Loucy (cell line): ENCODE measurements around the gene KCTD6.

ENCODE experiments used
- H2AFZ ChIP-seq: fragments of 200-600 bp; sonication (generic); 2 replicates; pipeline ENCODE4 v1.6.0; 2016; ENCODE audit warnings: antibody characterized with exemption, mild to moderate bottlenecking, low read length, moderate library complexity
- H3F3A ChIP-seq: fragments of 200-600 bp; 2 replicates; pipeline ENCODE4 v1.6.0; 2016; ENCODE audit warnings: antibody characterized with exemption, low read depth, mild to moderate bottlenecking
- H3K27me3 ChIP-seq: fragments of 200-600 bp; sonication (generic); 2 replicates; pipeline ENCODE4 v1.6.1; 2014; ENCODE audit warnings: low read length, mild to moderate bottlenecking; ENCODE audit not compliant: insufficient read depth, poor library complexity, severe bottlenecking
- H3K36me3 ChIP-seq: fragments of 200-600 bp; sonication (generic); 2 replicates; pipeline ENCODE4 v1.6.1; 2016; ENCODE audit warnings: low read length; ENCODE audit not compliant: insufficient read depth
- H3K4me1 ChIP-seq: fragments of 200-600 bp; sonication (generic); 2 replicates; pipeline ENCODE4 v1.5.1; 2014; ENCODE audit warnings: low read length, mild to moderate bottlenecking; ENCODE audit not compliant: insufficient read depth, poor library complexity, severe bottlenecking
- H3K4me2 ChIP-seq: fragments of 200-600 bp; sonication (generic); 2 replicates; pipeline ENCODE4 v1.6.0; 2014; ENCODE audit warnings: antibody characterized with exemption, low read length, low read depth, mild to moderate bottlenecking; ENCODE audit not compliant: poor library complexity, severe bottlenecking
- H3K4me3 ChIP-seq: fragments of 200-600 bp; sonication (generic); 2 replicates; pipeline ENCODE4 v1.5.1; 2014; ENCODE audit warnings: low read length, mild to moderate bottlenecking, mixed read lengths; ENCODE audit not compliant: poor library complexity, severe bottlenecking
- H3K79me2 ChIP-seq: fragments of 200-600 bp; sonication (generic); 2 replicates; pipeline ENCODE4 v1.6.1; 2014; ENCODE audit warnings: low read length; ENCODE audit not compliant: insufficient read depth
- H3K9ac ChIP-seq: fragments of 200-600 bp; sonication (generic); 2 replicates; pipeline ENCODE4 v1.6.0; 2014; ENCODE audit warnings: mild to moderate bottlenecking, low read depth, low read length, moderate library complexity; ENCODE audit not compliant: poor library complexity, severe bottlenecking
- H3K9me2 ChIP-seq: fragments of 200-600 bp; sonication (generic); replicated peaks from 2 replicates; pipeline ENCODE4 v1.6.1; 2016; ENCODE audit warnings: low read depth, low read length, mixed read lengths
- H3K9me3 ChIP-seq: fragments of 200-600 bp; sonication (generic); 2 replicates; pipeline ENCODE4 v1.6.1; 2014; ENCODE audit warnings: mild to moderate bottlenecking, antibody characterized with exemption, low read length, low read depth; ENCODE audit not compliant: insufficient read depth
- H4K20me1 ChIP-seq: fragments of 200-600 bp; sonication (generic); 2 replicates; pipeline ENCODE4 v1.6.0; 2014; ENCODE audit warnings: antibody characterized with exemption, low read length, mild to moderate bottlenecking; ENCODE audit not compliant: insufficient read depth, poor library complexity, severe bottlenecking
- CTCF ChIP-seq: fragments of 200-600 bp; sonication (generic); conservative IDR thresholded peaks from 2 replicates; pipeline ENCODE4 v1.5.1; 2014; ENCODE audit warnings: mild to moderate bottlenecking, antibody characterized with exemption, low read length
- EZH2phosphoT487 ChIP-seq: fragments of 200-600 bp; IDR thresholded peaks from 2 replicates; pipeline ENCODE4 v1.6.1; 2018; ENCODE audit warnings: antibody characterized with exemption, mild to moderate bottlenecking, moderate library complexity, borderline replicate concordance

KCTD6 gene

GRCh38 chr3:58480309-58480708, 11.6 kb upstream of the KCTD6 start:
- Histone ChIP-seq H3K4me1 (peaks cover 15% of the 10 kb centered on the region), H2AFZ (no peak overlapping the region), H3K9me3 (no peaks in the 10 kb centered on the region), H3K79me2 (no peaks in the 10 kb centered on the region), H3K36me3 (no peaks in the 10 kb centered on the region), H3F3A (no peaks in the 10 kb centered on the region), H3K9ac (no peak overlapping the region), H3K27me3 (no peaks in the 10 kb centered on the region), H3K4me3 (no peak overlapping the region), H4K20me1 (no peaks in the 10 kb centered on the region), H3K4me2 (no peak overlapping the region), H3K9me2 (no peaks in the 10 kb centered on the region)
- TF ChIP-seq EZH2phosphoT487 (no peak), CTCF (no peak)

- Histone ChIP-seq H2AFZ (no peak overlapping the region), H3K9me3 (no peaks in the 10 kb centered on the region), H3K9ac (no peak overlapping the region), H3K36me3 (no peaks in the 10 kb centered on the region), H3K4me2 (no peak overlapping the region), H3K27me3 (no peaks in the 10 kb centered on the region), H3K4me3 (no peak overlapping the region), H3K9me2 (no peaks in the 10 kb centered on the region), H4K20me1 (no peaks in the 10 kb centered on the region), H3K79me2 (no peaks in the 10 kb centered on the region), H3F3A (no peaks in the 10 kb centered on the region), H3K4me1 (peaks cover 14% of the 10 kb centered on the region)
- TF ChIP-seq CTCF: no peak
- TF ChIP-seq EZH2phosphoT487: no peak
Observed at GRCh38 chr3:58482917-58483636, 8.8 kb upstream of the KCTD6 start.

- Histone ChIP-seq H3K27me3 (no peaks in the 10 kb centered on the region), H3K9me3 (no peaks in the 10 kb centered on the region), H2AFZ (no peak overlapping the region), H3K4me1 (peaks cover 14% of the 10 kb centered on the region), H3K9ac (no peak overlapping the region), H4K20me1 (no peaks in the 10 kb centered on the region), H3K79me2 (no peaks in the 10 kb centered on the region), H3F3A (no peaks in the 10 kb centered on the region), H3K36me3 (no peaks in the 10 kb centered on the region), H3K4me3 (no peak overlapping the region), H3K9me2 (no peaks in the 10 kb centered on the region), H3K4me2 (peak overlapping the region; percentile 13)
- TF ChIP-seq CTCF: no peak
- no peak for TF ChIP-seq EZH2phosphoT487
Observed at GRCh38 chr3:58484045-58484721, 7.7 kb upstream of the KCTD6 start.
